ENCODE data around the gene CDRT4. TPM values are rescaled to one million over a fixed set of nuclear protein-coding genes. Genes with fewer than 3 reads are reported as not detected.

CDRT4 gene
- total and polyA plus RNA-seq, 5 donors from 2014 or later, result 0.22 to 21.0 (median 1.6) TPM

GRCh38 chr17:15479703-15480102 lies 12.3 kb upstream of the CDRT4 start:
- H3K36me3 ChIP-seq (ENCODE audit: control insufficient read depth, insufficient read depth, low read length), result peaks cover 12% of the 10 kb centered on the region
- H3K27ac Mint-ChIP-seq, result peak overlapping the region in 1 of 3 donors; percentile 72

DNA sequence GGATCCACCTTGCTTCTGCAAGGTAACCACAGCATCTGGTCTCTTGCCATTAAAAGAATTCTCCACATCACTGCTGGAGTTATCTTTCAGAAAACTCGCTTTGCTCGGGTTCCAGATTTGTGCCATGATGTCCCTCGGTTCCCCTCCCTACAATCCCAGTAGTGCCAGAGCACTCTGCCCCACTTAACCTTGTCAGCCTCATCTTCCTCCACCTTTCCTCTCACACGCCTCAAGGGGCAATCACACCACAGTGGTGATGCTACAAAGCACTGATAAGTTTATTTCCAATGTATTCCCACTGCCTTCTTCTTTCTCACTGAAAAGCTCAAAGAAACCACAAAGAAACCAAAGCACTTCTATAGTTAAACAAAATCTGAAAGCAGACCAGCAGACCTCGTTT lies 11.4 kb upstream of the CDRT4 start:
- Mint-ChIP-seq H3K9me3 (no peaks in the 10 kb centered on the region), H3K27me3 (no peaks in the 10 kb centered on the region), H3K27ac (peak overlapping the region in 2 of 3 donors; percentile 1 to 72), H3K36me3 (peaks cover 53% of the 10 kb centered on the region), H3K4me3 (no peak overlapping the region), H3K4me1 (peaks cover 0 to 5% (median 2%) of the 10 kb centered on the region in 4 donors)
- Histone ChIP-seq H3K9me3 (ENCODE audit: control insufficient read depth in 2 of 2, low read length in 2 of 2) (no peaks in the 10 kb centered on the region), H3K27ac (ENCODE audit: insufficient read depth, low read length, poor library complexity, severe bottlenecking) (no peak overlapping the region), H3K4me1 (ENCODE audit: control insufficient read depth, insufficient read depth, low read length, poor library complexity, severe bottlenecking) (no peaks in the 10 kb centered on the region), H3K27me3 (ENCODE audit: control insufficient read depth, insufficient read depth, low read length) (no peaks in the 10 kb centered on the region), H3K4me3 (ENCODE audit: low read depth, low read length) (no peak overlapping the region), H3K36me3 (ENCODE audit: control insufficient read depth, insufficient read depth, low read length) (peaks cover 13% of the 10 kb centered on the region)
- no peak for DNase-seq
- ATAC-seq (ENCODE audit: low read depth in 2 of 2), result no peak

More at GRCh38 chr17:15479703-15480102, 12.3 kb upstream of the CDRT4 start:
- no peak for ATAC-seq (ENCODE audit: low read depth in 2 of 2)
- no peak overlapping the region for H3K4me3 Mint-ChIP-seq
- no peaks in the 10 kb centered on the region for H3K27me3 ChIP-seq (ENCODE audit: control insufficient read depth, insufficient read depth, low read length)
- H3K27ac ChIP-seq (ENCODE audit: insufficient read depth, low read length, poor library complexity, severe bottlenecking), result no peak overlapping the region
- no peak overlapping the region for H3K4me3 ChIP-seq (ENCODE audit: low read depth, low read length)
- H3K9me3 Mint-ChIP-seq, result no peaks in the 10 kb centered on the region
- H3K27me3 Mint-ChIP-seq, result no peaks in the 10 kb centered on the region
- peaks cover 0 to 12% (median 2%) of the 10 kb centered on the region in 4 donors for H3K4me1 Mint-ChIP-seq
- H3K36me3 Mint-ChIP-seq, result peaks cover 49% of the 10 kb centered on the region
- H3K9me3 ChIP-seq (ENCODE audit: control insufficient read depth in 2 of 2, low read length in 2 of 2), result no peaks in the 10 kb centered on the region
- no peaks in the 10 kb centered on the region for H3K4me1 ChIP-seq (ENCODE audit: control insufficient read depth, insufficient read depth, low read length, poor library complexity, severe bottlenecking)
- DNase-seq, result no peak

DNA sequence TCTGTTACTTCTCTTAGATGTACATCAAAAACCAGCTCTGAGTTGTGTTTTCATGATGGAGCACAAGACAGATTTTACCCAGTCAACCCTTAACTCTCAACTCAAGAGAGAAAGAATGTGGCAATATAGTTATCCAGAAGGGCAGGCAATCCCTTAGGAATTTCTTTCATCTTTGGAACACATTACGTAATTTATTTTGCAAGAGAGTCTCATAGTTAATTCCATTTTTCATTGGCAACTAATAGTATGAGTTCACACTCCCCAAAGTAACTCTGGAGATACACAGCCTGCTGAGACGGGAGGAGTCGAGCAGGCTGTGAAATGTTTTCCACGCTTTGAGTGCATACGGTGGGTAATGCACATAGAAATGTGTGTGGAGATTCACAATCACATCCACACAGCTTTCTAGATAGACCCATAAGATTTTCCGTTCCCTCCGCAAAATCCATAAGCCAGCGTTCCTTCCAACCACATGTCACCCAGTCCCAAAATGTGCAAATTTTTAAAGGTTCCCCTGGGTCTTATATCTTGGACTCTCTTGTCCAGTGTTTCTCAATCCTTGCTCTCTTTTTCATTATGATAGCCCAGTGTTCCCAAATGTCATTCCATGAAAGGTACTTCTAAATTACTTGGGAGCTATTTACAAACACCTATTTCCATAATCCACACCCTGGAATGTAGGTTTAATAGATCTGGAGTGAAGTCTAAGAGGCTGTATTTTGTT lies 8.4 kb upstream of the CDRT4 start:
- Mint-ChIP-seq H3K4me3 (no peak overlapping the region), H3K4me1 (peaks cover 0 to 5% (median 2%) of the 10 kb centered on the region in 4 donors), H3K9me3 (no peaks in the 10 kb centered on the region), H3K27me3 (no peaks in the 10 kb centered on the region), H3K27ac (no peak overlapping the region), H3K36me3 (peaks cover 49% of the 10 kb centered on the region)
- DNase-seq (no peak), ATAC-seq (ENCODE audit: low read depth in 2 of 2) (no peak)
- Histone ChIP-seq H3K36me3 (ENCODE audit: control insufficient read depth, insufficient read depth, low read length) (peaks cover 2% of the 10 kb centered on the region), H3K27ac (ENCODE audit: insufficient read depth, low read length, poor library complexity, severe bottlenecking) (no peak overlapping the region), H3K4me1 (ENCODE audit: control insufficient read depth, insufficient read depth, low read length, poor library complexity, severe bottlenecking) (no peaks in the 10 kb centered on the region), H3K9me3 (ENCODE audit: control insufficient read depth in 2 of 2, low read length in 2 of 2) (no peaks in the 10 kb centered on the region), H3K27me3 (ENCODE audit: control insufficient read depth, insufficient read depth, low read length) (no peaks in the 10 kb centered on the region), H3K4me3 (ENCODE audit: low read depth, low read length) (no peak overlapping the region)

DNA sequence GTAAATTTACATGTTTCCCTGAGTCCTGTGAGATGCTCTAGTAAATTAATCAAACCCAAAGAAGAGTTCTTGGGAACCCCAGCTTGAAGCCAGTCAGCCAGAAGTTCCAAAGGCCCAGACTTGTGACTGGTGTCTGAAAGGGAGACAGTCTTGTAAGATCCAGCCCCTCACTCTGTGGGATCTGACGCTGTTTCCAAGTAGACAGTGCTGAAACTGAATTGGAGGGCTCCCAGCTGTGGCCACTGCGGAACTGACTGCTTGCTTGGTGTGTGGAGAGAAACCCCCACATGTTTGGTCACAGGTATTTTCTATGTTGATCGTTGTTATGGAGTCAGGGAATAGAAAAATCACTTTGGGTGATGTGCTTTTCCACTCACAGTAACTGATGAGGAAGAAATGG lies 5.5 kb upstream of the CDRT4 start:
- H3K27ac Mint-ChIP-seq, result no peak overlapping the region
- Histone ChIP-seq H3K4me3 (ENCODE audit: low read depth, low read length) (no peak overlapping the region), H3K36me3 (ENCODE audit: control insufficient read depth, insufficient read depth, low read length) (peaks cover 2% of the 10 kb centered on the region), H3K27ac (ENCODE audit: insufficient read depth, low read length, poor library complexity, severe bottlenecking) (no peak overlapping the region), H3K4me1 (ENCODE audit: control insufficient read depth, insufficient read depth, low read length, poor library complexity, severe bottlenecking) (no peaks in the 10 kb centered on the region), H3K27me3 (ENCODE audit: control insufficient read depth, insufficient read depth, low read length) (no peaks in the 10 kb centered on the region), H3K9me3 (ENCODE audit: control insufficient read depth in 2 of 2, low read length in 2 of 2) (no peaks in the 10 kb centered on the region)
- no peak overlapping the region for H3K4me3 Mint-ChIP-seq
- H3K9me3 Mint-ChIP-seq, result no peaks in the 10 kb centered on the region
- no peaks in the 10 kb centered on the region for H3K27me3 Mint-ChIP-seq
- H3K36me3 Mint-ChIP-seq, result peaks cover 46% of the 10 kb centered on the region
- H3K4me1 Mint-ChIP-seq, result peaks cover 0 to 2% (median 0%) of the 10 kb centered on the region in 4 donors
- ATAC-seq (ENCODE audit: low read depth in 2 of 2) (no peak), DNase-seq (no peak)

- Histone ChIP-seq H3K36me3 (ENCODE audit: control insufficient read depth, insufficient read depth, low read length) (peaks cover 2% of the 10 kb centered on the region), H3K27ac (ENCODE audit: insufficient read depth, low read length, poor library complexity, severe bottlenecking) (no peak overlapping the region), H3K4me3 (ENCODE audit: low read depth, low read length) (no peak overlapping the region), H3K27me3 (ENCODE audit: control insufficient read depth, insufficient read depth, low read length) (no peaks in the 10 kb centered on the region), H3K9me3 (ENCODE audit: control insufficient read depth in 2 of 2, low read length in 2 of 2) (no peaks in the 10 kb centered on the region), H3K4me1 (ENCODE audit: control insufficient read depth, insufficient read depth, low read length, poor library complexity, severe bottlenecking) (no peaks in the 10 kb centered on the region)
- H3K9me3 Mint-ChIP-seq, result no peaks in the 10 kb centered on the region
- no peak for ATAC-seq (ENCODE audit: low read depth in 2 of 2)
- H3K27me3 Mint-ChIP-seq, result no peaks in the 10 kb centered on the region
- peaks cover 39% of the 10 kb centered on the region for H3K36me3 Mint-ChIP-seq
- H3K4me3 Mint-ChIP-seq, result no peak overlapping the region
- no peaks in the 10 kb centered on the region for H3K4me1 Mint-ChIP-seq
- no peak overlapping the region for H3K27ac Mint-ChIP-seq
- DNase-seq, result no peak
Measured at GRCh38 chr17:15470536-15470935, 3.1 kb upstream of the CDRT4 start.

DNA sequence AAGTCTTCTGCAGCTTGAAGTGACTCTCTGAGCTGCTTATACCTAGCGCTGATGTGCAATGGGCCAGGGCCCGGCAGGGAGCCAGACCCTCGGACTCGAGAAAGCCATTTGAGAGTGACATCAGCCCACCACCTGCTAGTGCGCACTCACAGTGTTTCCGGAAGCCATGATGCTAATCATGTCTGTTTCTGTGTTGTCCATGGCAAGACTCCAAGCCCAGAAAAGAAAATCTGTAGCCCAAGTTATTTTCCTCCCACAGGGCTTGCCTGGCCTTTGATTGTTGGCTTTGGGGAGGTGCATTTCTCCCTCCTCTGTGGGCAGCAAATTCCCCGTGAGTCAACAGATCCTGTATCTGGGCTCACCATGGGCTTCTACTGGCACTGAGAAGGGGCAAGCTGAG lies 1.8 kb upstream of the CDRT4 start:
- Histone ChIP-seq H3K36me3 (ENCODE audit: control insufficient read depth, insufficient read depth, low read length) (peaks cover 1% of the 10 kb centered on the region), H3K27me3 (ENCODE audit: control insufficient read depth, insufficient read depth, low read length) (no peaks in the 10 kb centered on the region), H3K9me3 (ENCODE audit: control insufficient read depth in 2 of 2, low read length in 2 of 2) (no peaks in the 10 kb centered on the region), H3K4me3 (ENCODE audit: low read depth, low read length) (no peak overlapping the region), H3K4me1 (ENCODE audit: control insufficient read depth, insufficient read depth, low read length, poor library complexity, severe bottlenecking) (no peaks in the 10 kb centered on the region), H3K27ac (ENCODE audit: insufficient read depth, low read length, poor library complexity, severe bottlenecking) (no peak overlapping the region)
- no peaks in the 10 kb centered on the region for H3K27me3 Mint-ChIP-seq
- DNase-seq (no peak), ATAC-seq (ENCODE audit: low read depth in 2 of 2) (no peak)
- H3K9me3 Mint-ChIP-seq, result no peaks in the 10 kb centered on the region
- peaks cover 27% of the 10 kb centered on the region for H3K36me3 Mint-ChIP-seq
- H3K27ac Mint-ChIP-seq, result no peak overlapping the region
- no peak overlapping the region for H3K4me3 Mint-ChIP-seq
- H3K4me1 Mint-ChIP-seq, result no peaks in the 10 kb centered on the region

DNA sequence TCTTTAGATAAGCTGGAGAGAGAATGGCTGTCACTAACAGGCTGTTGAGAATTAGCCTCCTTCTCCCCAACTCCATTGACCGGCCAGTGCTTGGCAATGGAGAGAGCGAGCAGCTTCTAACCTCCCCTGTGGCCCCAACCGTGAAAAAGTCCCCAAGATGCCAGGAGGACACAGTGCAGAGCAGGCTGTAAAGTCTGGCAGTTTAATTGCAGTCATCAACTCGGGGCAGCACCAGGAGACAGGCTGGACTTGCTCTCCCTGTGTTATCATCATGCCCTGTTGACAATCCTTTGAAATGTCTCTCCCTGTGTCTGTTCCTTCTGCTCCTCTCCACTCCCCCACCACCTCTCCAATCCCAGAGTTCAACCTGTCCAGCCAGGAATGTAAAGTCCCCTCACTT lies 705 bp upstream of the CDRT4 start:
- no peak for DNase-seq
- no peaks in the 10 kb centered on the region for H3K36me3 ChIP-seq (ENCODE audit: control insufficient read depth, insufficient read depth, low read length)
- H3K4me1 Mint-ChIP-seq, result no peaks in the 10 kb centered on the region
- no peaks in the 10 kb centered on the region for H3K4me1 ChIP-seq (ENCODE audit: control insufficient read depth, insufficient read depth, low read length, poor library complexity, severe bottlenecking)
- no peak overlapping the region for H3K27ac Mint-ChIP-seq
- no peak overlapping the region for H3K27ac ChIP-seq (ENCODE audit: insufficient read depth, low read length, poor library complexity, severe bottlenecking)
- no peak overlapping the region for H3K4me3 ChIP-seq (ENCODE audit: low read depth, low read length)
- peaks cover 22% of the 10 kb centered on the region for H3K36me3 Mint-ChIP-seq
- H3K27me3 Mint-ChIP-seq, result no peaks in the 10 kb centered on the region
- no peaks in the 10 kb centered on the region for H3K9me3 Mint-ChIP-seq
- no peak overlapping the region for H3K4me3 Mint-ChIP-seq
- no peaks in the 10 kb centered on the region for H3K27me3 ChIP-seq (ENCODE audit: control insufficient read depth, insufficient read depth, low read length)
- no peak for ATAC-seq (ENCODE audit: low read depth in 2 of 2)
- H3K9me3 ChIP-seq (ENCODE audit: control insufficient read depth in 2 of 2, low read length in 2 of 2), result no peaks in the 10 kb centered on the region

DNA sequence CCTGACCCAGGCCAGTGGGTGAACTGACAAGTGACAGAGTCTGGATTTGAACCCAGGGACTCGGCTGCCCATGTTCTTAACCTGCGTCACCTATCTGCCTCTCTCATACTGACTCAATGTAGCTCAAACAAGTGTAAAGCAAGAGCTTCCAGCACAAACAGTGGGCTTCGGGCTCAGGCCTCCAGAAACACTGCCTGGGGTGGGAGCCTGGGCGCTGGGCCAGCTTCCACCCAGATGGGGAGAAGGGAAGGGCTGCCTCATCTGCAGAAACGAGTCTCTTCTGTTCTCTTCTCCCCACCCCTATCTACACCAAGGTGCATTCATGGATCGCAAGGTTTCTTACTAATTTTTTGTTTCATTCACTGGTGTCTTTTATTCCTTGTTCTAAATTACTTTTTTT lies 1.3 kb downstream of the CDRT4 start:
- H3K9me3 ChIP-seq (ENCODE audit: control insufficient read depth in 2 of 2, low read length in 2 of 2), result no peaks in the 10 kb centered on the region
- no peaks in the 10 kb centered on the region for H3K4me1 ChIP-seq (ENCODE audit: control insufficient read depth, insufficient read depth, low read length, poor library complexity, severe bottlenecking)
- H3K36me3 ChIP-seq (ENCODE audit: control insufficient read depth, insufficient read depth, low read length), result no peaks in the 10 kb centered on the region
- Mint-ChIP-seq H3K4me3 (no peak overlapping the region), H3K27me3 (no peaks in the 10 kb centered on the region), H3K9me3 (peaks cover 0 to 3% (median 0%) of the 10 kb centered on the region in 7 donors), H3K27ac (no peak overlapping the region), H3K4me1 (no peaks in the 10 kb centered on the region), H3K36me3 (peaks cover 20% of the 10 kb centered on the region)
- no peaks in the 10 kb centered on the region for H3K27me3 ChIP-seq (ENCODE audit: control insufficient read depth, insufficient read depth, low read length)
- H3K4me3 ChIP-seq (ENCODE audit: low read depth, low read length), result no peak overlapping the region
- no peak overlapping the region for H3K27ac ChIP-seq (ENCODE audit: insufficient read depth, low read length, poor library complexity, severe bottlenecking)
- no peak for ATAC-seq (ENCODE audit: low read depth in 2 of 2)
- no peak for DNase-seq
